GM18511 (cell line): ENCODE data around the gene LY6G5B.

Experiments used
- ATAC-seq: cut with Tn5 transposase; IDR thresholded peaks from one replicate; pipeline ENCODE4 v1.9.1; 2021; ENCODE audit warnings: mild to moderate bottlenecking, moderate library complexity; ENCODE audit not compliant: unreplicated experiment

The LY6G5B gene

DNA sequence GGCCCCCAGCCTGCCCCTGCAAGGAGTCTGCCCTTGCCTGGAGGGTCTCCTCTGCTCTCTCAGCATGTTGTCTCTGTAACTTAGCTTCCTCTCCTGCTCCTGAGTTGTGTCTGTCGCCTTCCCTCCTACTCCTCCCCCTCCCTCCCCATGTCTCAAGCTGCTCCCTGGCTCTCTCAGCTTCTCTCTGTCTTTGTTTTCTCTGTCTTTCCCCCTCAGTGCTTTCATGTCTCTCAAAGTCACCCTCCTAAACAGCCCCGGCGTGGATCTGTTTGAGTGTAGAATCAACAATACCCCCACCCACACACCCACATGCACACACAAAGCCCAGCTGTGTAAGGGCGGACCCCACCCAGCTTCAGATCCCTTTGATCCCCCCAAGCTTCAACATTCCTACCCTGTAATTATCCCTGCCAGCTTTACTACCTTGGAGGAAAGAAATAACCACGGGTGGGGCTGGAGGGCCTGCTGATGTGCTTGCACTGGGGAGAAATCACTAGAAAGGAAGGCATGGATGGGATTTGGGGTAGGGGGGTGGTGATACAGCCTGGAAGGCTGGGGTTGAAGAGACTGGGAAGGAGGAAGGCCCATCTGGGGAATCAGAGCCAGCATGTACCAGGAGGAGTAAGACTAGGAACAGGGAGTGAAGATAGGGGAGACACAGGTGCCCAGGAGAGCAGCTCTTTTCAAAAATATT lies 44.4 kb downstream of the LY6G5B start:
- no peak for ATAC-seq

GRCh38 chr6:31715022-31715958 lies 45.5 kb downstream of the LY6G5B start, which contains the start of gene LY6G6D:
Gene LY6G6D (plus strand): TSS chr6:31715348. CDS start chr6:31715356, 8 bp downstream.
- no peak for ATAC-seq

DNA sequence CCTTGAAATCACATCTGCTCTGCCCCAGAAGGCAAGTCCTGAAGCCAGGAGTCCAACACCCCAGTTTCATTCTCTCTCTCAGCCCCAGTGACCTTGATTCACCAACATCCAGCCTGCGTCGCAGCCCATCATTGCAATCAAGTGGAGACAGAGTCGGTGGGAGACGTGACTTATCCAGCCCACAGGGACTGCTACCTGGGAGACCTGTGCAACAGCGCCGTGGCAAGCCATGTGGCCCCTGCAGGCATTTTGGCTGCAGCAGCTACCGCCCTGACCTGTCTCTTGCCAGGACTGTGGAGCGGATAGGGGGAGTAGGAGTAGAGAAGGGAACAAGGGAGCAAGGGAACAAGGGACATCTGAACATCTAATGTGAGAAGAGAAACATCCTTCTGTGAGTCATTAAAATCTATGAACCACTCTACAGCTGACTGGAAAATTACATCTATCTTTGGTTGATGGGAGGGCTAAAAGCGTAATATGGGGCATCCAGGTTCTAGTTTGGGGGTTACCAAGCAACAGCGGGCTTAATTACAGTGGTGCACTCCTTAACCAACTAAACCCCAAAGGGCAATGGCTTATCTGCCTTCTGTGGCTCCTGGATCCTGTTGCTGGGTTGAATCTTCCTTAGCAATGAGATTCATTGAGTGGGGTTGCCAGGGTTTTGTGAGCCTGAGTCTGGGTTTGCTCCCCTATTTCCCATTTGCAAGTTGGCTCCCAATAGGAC lies 47.9 kb downstream of the LY6G5B start:
- ATAC-seq: no peak

DNA sequence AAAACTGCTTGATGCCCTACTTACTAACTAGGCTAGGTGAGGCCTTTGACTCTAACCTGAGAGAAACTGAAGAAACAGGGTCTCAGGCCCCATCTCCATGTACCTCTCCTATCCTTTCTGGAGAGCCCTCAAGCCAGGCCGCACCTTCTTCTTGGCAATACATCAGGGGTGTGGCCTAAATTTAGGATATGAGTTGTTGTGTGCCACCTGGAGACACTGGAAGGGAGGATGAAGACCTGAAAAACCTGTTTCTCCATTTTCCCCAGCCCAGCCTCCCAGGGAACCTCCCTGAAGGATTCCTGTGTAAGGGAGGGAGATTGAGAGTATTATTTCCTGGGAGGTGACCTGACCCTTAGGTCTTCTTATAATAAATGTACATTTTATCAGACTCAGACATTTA lies 48.5 kb downstream of the LY6G5B start:
- no peak for ATAC-seq

DNA sequence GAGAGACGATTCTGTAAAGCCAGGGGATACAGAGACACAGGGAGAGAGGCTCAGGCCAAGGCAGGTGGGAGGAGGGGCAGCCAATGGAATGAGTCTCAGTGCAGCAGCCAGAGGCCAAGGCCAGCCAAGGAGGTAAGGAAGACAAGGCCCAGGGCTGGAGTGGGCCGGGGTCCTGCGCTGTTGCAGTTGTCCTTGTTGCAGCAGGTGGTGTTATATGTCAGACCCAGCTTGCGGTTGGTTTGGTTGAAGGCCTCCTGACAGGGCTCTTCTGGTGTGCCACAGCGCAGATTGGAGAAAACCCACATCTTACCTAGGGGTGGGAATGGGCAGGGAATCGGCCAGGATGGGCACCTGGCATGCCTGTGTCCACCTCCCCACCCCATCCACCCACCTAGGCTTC lies 49.2 kb downstream of the LY6G5B start:
- no peak for ATAC-seq

DNA sequence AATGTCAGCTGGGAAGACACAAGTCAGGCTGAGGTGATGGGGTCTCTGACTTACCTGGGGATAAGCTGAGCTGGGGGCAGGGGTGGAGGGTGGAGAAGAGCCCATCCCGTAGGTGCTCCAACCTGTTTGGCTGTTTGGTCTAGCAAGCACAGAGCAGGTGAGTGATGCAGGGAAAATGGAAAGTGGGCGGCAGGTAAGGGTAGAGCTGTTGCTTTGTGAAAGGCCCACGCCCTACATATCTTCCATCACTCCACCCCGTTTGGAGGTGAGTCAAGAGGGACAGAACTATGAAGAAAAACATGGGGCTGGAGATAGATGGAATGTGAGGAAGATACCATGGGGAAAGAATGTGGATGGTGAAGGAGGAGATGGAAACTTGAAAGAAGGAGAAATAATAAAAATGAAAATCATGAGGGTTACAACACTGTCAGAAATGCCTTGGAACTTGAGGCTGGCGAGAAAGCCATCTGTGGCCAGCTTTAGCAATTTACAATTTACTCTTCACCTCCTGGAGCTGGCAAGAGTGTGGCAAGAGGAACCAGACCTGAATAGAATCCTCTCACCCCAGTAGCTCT lies 50.5 kb downstream of the LY6G5B start:
- ATAC-seq: no peak

GRCh38 chr6:31721351-31722020 lies 51.7 kb downstream of the LY6G5B start, which contains the start of gene LY6G6C:
Gene LY6G6C (minus strand): TSS chr6:31721746. CDS start chr6:31721679, 67 bp downstream.
- no peak for ATAC-seq

- ATAC-seq: no peak
Measured at GRCh38 chr6:31722173-31722572, 52.4 kb downstream of the LY6G5B start.
